GM12878 (cell line): ENCODE measurements around the gene PHACTR3. TPM values are rescaled to one million over a fixed set of nuclear protein-coding genes. Genes with fewer than 3 reads are reported as not detected.

ENCODE experiments used
- ATAC-seq: fragments of 200-7000 bp; cut with Tn5 transposase; 3 replicates; pipeline ENCODE4 v1.9.1; 2020; ENCODE audit warnings: mild to moderate bottlenecking, moderate library complexity
- BruUV-seq: library from RNA; stranded (reverse); fragments of 400-500 nt; replicated peaks from 2 replicates; lab custom pipeline; 2021; lab: Mats Ljungman, UMichigan
- CTCF ChIA-PET: fragments of 300-600 bp; sonication (Branson Sonifier 250); formaldehyde crosslinking; extraction: SDS; loops from one replicate; lab custom pipeline; 2021; ENCODE audit warnings: inconsistent platforms; lab: Yijun Ruan, JAX
- POLR2A ChIA-PET: fragments of 350-600 bp; formaldehyde crosslinking; extraction: SDS; loops from one replicate; lab custom pipeline; 2021; ENCODE audit warnings: inconsistent platforms; lab: Charles Lee
- RAD21 ChIA-PET: fragments of 300-600 bp; sonication (Branson Sonifier 250); formaldehyde crosslinking; loops from one replicate; lab custom pipeline; 2023; ENCODE audit warnings: antibody characterized with exemption; ENCODE audit not compliant: unreplicated experiment; lab: Charles Lee
- SMC1A ChIA-PET: fragments of 300-600 bp; sonication (Branson Sonifier 250); formaldehyde crosslinking; loops from one replicate; lab custom pipeline; 2023; ENCODE audit not compliant: unreplicated experiment, uncharacterized antibody; lab: Charles Lee
- DNase-seq: peaks from one replicate; pipeline ENCODE4 v3.0.0-alpha.2; 2011; ENCODE audit warnings: low read depth, low spot score
- FAIRE-seq: peaks from 3 replicates; lab custom pipeline; 2011; peaks lifted over from hg19 to GRCh38; lab: Jason Lieb, UNC
- H2AFZ ChIP-seq: 2 replicates; pipeline ENCODE4 v1.6.0; 2011; ENCODE audit warnings: low read depth, low read length, control low read depth; ENCODE audit not compliant: control insufficient read depth
- H3K27ac ChIP-seq: 2 replicates; pipeline ENCODE4 v1.5.1; 2011; ENCODE audit warnings: control low read depth; ENCODE audit not compliant: control insufficient read depth, insufficient read depth
- H3K27me3 ChIP-seq, 2 experiments: replicated peaks in 1 of 2; 2 replicates each; pipeline versions ENCODE4 v1.6.0 to v1.6.1; 2011; ENCODE audit warnings: low read length in 1 of 2; ENCODE audit not compliant: control insufficient read depth in 2 of 2, insufficient read depth in 2 of 2
- H3K36me3 ChIP-seq, 2 experiments: 2 replicates each; pipeline ENCODE4 v1.5.1; 2011; ENCODE audit warnings: low read length in 1 of 2; ENCODE audit not compliant: control insufficient read depth in 2 of 2, insufficient read depth in 2 of 2
- H3K4me1 ChIP-seq: 2 replicates; pipeline ENCODE4 v1.6.1; 2011; ENCODE audit warnings: mild to moderate bottlenecking, low read length, moderate library complexity, mixed read lengths; ENCODE audit not compliant: control insufficient read depth, insufficient read depth
- H3K4me2 ChIP-seq: 2 replicates; pipeline ENCODE4 v1.6.0; 2011; ENCODE audit warnings: control low read depth; ENCODE audit not compliant: control insufficient read depth, insufficient read depth
- H3K4me3 ChIP-seq: fragments of 200-600 bp; sonication (generic); 2 replicates; pipeline ENCODE4 v1.5.1; 2016
- H3K79me2 ChIP-seq: 2 replicates; pipeline ENCODE4 v1.6.0; 2011; ENCODE audit warnings: low read length; ENCODE audit not compliant: control insufficient read depth, insufficient read depth
- H3K9ac ChIP-seq: 2 replicates; pipeline ENCODE4 v1.8.0; 2011; ENCODE audit warnings: low read length, control low read depth, mixed read lengths; ENCODE audit not compliant: control insufficient read depth, insufficient read depth
- H3K9me3 ChIP-seq: replicated peaks from 3 replicates; pipeline ENCODE4 v1.5.1; 2011; ENCODE audit warnings: mild to moderate bottlenecking, low read length; ENCODE audit not compliant: control insufficient read depth, insufficient read depth
- H4K20me1 ChIP-seq: 2 replicates; pipeline ENCODE4 v1.6.0; 2011; ENCODE audit not compliant: control insufficient read depth, insufficient read depth
- FOS ChIP-seq: IDR thresholded peaks from 3 replicates; pipeline ENCODE4 v1.6.1; 2011; ENCODE audit warnings: borderline replicate concordance; ENCODE audit not compliant: insufficient read length; ENCODE audit errors: extremely low read depth
- MAX ChIP-seq: IDR thresholded peaks from 2 replicates; pipeline ENCODE4 v1.6.1; 2012; ENCODE audit warnings: low read depth, low read length, improper control_type of control experiment
- MYB ChIP-seq: fragments of 150-350 bp; IDR thresholded peaks from 2 replicates; pipeline ENCODE4 v1.6.1; 2014; ENCODE audit warnings: mild to moderate bottlenecking, low read depth, low read length, borderline replicate concordance
- NRF1 ChIP-seq: conservative IDR thresholded peaks from 2 replicates; pipeline ENCODE4 v1.6.1; 2011; ENCODE audit warnings: mild to moderate bottlenecking, low read depth, low read length, improper control_type of control experiment
- POLR2A ChIP-seq: IDR thresholded peaks from 2 replicates; pipeline ENCODE4 v1.6.1; 2011; ENCODE audit warnings: low read depth, mild to moderate bottlenecking, low read length
- TAF1 ChIP-seq: IDR thresholded peaks from 2 replicates; pipeline ENCODE4 v1.6.1; 2011; ENCODE audit warnings: mild to moderate bottlenecking, low read depth, low read length, borderline replicate concordance
- WGBS: methylation state at CpG from one replicate; pipeline ENCODE4 v1.1.6; 2016; ENCODE audit warnings: low lambda C conversion rate; ENCODE audit not compliant: insufficient replicate concordance, insufficient coverage; ENCODE audit errors: missing lambda C conversion rate; 5-methylcytosine and 5-hydroxymethylcytosine counted together
- in situ Hi-C: fragments of 300-500 bp; cut with MboI; formaldehyde crosslinking; loops from 9 replicates; pipeline ENCODE4 v1.14.3; 2018; ENCODE audit warnings: mixed read lengths
- intact Hi-C: fragments of 100-400 bp; cut with micrococcal nuclease; formaldehyde crosslinking; loops from one replicate; pipeline ENCODE4 v1.14.2; 2022; ENCODE audit not compliant: unreplicated experiment
- polyA plus RNA-seq, 11 experiments: library from polyadenylated mRNA; depleted of rRNA in 4 of 11; unstranded in 6 of 11; stranded (reverse) in 5 of 11; fragments of >200 nt; fragmentation: Nextera tagmentation in 4 of 11; fragmentation: Illumina TruSeq in 1 of 11; extraction: Ambion mirVana in 4 of 11; extraction: Trizol in 1 of 11; gene quantifications; 1 replicate in 1 of 11; 2 replicates in 10 of 11; pipeline versions ENCODE4 v1.2.1 to v1.2.3, GENCODE V29; 2011 to 2016; ENCODE audit warnings: inconsistent platforms in 2 of 11, missing spikeins in 2 of 11, low read depth in 1 of 11
- total RNA-seq, 4 experiments: library from RNA; depleted of rRNA in 3 of 4; stranded (reverse); fragments of >200 nt in 3 of 4; fragmentation: Illumina TruSeq in 1 of 4; extraction: Trizol in 1 of 4; gene quantifications; 2 replicates each; pipeline versions ENCODE4 v1.2.1 to v1.2.3, GENCODE V29; 2013 to 2021
- TF ChIP-seq, protein P1 (sequence below): fragments of 150-350 bp; IDR thresholded peaks from 2 replicates; pipeline ENCODE4 v1.6.1; 2014; ENCODE audit warnings: mild to moderate bottlenecking, low read depth, low read length

PHACTR3 gene
- total and polyA plus RNA-seq, 10 of the 15 experiments (the other 5 are each of a cell fraction or from before 2014, with no cell fraction given), result 0.17 to 2.7 (median 0.27) TPM; not detected in 1

DNA sequence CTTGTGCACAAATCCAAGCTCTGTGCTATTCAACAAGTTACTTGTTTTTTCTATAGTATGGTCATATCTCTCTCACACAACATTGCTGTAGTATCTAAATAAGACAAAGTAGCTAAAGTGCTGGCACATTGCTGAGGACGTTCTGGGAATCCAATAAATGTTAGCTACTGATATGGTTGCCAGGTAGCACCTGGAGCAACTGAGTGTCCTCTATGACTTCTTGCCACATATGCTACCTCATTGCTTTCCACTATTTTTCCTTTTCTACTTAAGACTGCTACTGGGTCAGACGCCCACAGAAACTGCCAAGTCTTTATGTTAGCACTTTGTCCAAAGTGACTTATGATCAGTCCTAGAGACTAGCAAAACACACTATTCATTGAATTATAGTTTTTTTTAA is 243.8 kb downstream of the PHACTR3 start:
- Histone ChIP-seq H3K79me2 (no peaks in the 10 kb centered on the region), H3K4me2 (no peak overlapping the region), H3K27ac (no peak overlapping the region), H3K9me3 (no peaks in the 10 kb centered on the region), H3K27me3 (no peaks in the 10 kb centered on the region), H4K20me1 (no peaks in the 10 kb centered on the region), H3K9ac (no peak overlapping the region), H3K36me3 (no peaks in the 10 kb centered on the region), H2AFZ (no peak overlapping the region), H3K4me3 (no peak overlapping the region), H3K4me1 (no peaks in the 10 kb centered on the region)
- in situ Hi-C loops (no loop called here), intact Hi-C loops (no loop called here)
- CTCF ChIA-PET, result interaction anchor here (1.0 to 9.4 kb wide), 5 partner anchors 10 to 90 kb away, joined by 3 to 174 read pairs (median 8); no protein-coding TSS in a partner anchor
- SMC1A ChIA-PET, result interaction anchor here (0.9 to 5.0 kb wide), 4 partner anchors 9 to 64 kb away, joined by 4 to 56 read pairs (median 4); no protein-coding TSS in a partner anchor
- FAIRE-seq (no peak), ATAC-seq (no peak), DNase-seq (no peak)
- BruUV-seq, result no TSS peak
- RAD21 ChIA-PET, result interaction anchor here (1.0 to 1.3 kb wide), 3 partner anchors 28 to 65 kb away, joined by 3 to 13 read pairs (median 4); no protein-coding TSS in a partner anchor
- POLR2A ChIA-PET, result no interaction called here
- no peak for TF ChIP-seq POLR2A
- no peak for TF ChIP-seq NRF1
- no peak for TF ChIP-seq FOS
- TF ChIP-seq MAX, result no peak
- TF ChIP-seq, protein P1, sequence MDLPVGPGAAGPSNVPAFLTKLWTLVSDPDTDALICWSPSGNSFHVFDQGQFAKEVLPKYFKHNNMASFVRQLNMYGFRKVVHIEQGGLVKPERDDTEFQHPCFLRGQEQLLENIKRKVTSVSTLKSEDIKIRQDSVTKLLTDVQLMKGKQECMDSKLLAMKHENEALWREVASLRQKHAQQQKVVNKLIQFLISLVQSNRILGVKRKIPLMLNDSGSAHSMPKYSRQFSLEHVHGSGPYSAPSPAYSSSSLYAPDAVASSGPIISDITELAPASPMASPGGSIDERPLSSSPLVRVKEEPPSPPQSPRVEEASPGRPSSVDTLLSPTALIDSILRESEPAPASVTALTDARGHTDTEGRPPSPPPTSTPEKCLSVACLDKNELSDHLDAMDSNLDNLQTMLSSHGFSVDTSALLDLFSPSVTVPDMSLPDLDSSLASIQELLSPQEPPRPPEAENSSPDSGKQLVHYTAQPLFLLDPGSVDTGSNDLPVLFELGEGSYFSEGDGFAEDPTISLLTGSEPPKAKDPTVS, result no peak
- no peak for TF ChIP-seq MYB
- no peak for TF ChIP-seq TAF1
- 28% methylated on average over 2 of the region's 2 CpGs for WGBS
